ENCODE measurements around the gene DCAF8.

The DCAF8 gene

DNA sequence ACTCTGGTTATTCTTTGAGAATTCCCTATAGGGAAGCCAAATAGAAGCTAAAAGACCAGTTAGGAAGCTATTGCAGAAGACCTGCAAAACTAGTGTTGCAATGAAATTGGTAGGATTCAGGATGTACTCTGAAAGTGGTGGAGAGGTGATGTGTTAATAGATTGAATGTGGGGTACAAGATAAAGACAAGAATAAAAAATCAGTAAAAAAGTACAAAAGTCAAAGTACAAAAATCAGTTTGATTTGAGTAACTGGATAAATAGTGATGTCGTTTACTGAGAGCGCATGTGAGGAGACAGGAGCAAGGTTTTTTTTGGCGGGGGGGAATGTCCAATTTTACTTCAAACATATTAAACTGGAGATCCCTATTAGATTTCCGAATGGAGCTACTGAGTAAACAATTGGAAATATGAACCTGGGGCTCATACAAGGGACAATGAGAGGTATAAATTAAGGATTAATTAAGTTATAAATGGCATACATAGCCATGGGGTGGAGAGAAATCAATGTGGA is 2.5 kb upstream of the DCAF8 start:
- POLR2A ChIA-PET: no interaction called here
- CTCF ChIA-PET: interaction anchor here (0.7 to 6.9 kb wide), 7 partner anchors 10 to 89 kb away, joined by 3 to 56 read pairs (median 5); no protein-coding TSS in a partner anchor
- no peak for DNase-seq (ENCODE audit: extremely low spot score)
- TF ChIP-seq, protein P1, sequence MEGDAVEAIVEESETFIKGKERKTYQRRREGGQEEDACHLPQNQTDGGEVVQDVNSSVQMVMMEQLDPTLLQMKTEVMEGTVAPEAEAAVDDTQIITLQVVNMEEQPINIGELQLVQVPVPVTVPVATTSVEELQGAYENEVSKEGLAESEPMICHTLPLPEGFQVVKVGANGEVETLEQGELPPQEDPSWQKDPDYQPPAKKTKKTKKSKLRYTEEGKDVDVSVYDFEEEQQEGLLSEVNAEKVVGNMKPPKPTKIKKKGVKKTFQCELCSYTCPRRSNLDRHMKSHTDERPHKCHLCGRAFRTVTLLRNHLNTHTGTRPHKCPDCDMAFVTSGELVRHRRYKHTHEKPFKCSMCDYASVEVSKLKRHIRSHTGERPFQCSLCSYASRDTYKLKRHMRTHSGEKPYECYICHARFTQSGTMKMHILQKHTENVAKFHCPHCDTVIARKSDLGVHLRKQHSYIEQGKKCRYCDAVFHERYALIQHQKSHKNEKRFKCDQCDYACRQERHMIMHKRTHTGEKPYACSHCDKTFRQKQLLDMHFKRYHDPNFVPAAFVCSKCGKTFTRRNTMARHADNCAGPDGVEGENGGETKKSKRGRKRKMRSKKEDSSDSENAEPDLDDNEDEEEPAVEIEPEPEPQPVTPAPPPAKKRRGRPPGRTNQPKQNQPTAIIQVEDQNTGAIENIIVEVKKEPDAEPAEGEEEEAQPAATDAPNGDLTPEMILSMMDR (IDR thresholded peaks at IDR 0.05; ENCODE audit: control extremely low read depth, extremely low read depth, low read depth, missing control alignments): no peak

DNA sequence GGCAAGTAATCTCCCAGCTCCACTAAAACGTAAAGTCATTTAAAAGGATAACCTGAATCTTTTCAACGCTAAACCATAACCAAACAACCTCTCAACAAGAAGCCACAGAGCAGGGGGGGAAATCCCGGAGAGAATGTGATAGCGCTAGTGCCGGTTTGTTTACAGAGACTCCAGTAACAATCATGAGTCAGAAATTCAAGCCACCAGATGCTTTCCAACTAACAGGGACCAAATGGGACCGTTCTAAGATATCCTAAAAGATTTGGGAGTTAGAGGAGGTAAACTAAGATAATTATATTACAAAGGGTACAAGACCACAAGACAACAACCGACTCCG is 825 bp downstream of the DCAF8 start:
- ChIA-PET CTCF (interaction anchor here (1.1 to 6.9 kb wide), 6 partner anchors 10 to 69 kb away, joined by 3 to 56 read pairs (median 10); no protein-coding TSS in a partner anchor), POLR2A (no interaction called here)
- DNase-seq (ENCODE audit: extremely low spot score): peak; percentile 69
- TF ChIP-seq, protein P1 (IDR thresholded peaks at IDR 0.05; ENCODE audit: control extremely low read depth, extremely low read depth, low read depth, missing control alignments): no peak

GRCh38 chr1:160260406-160261382 is 1.7 kb downstream of the DCAF8 start:
- ChIA-PET POLR2A (interaction anchor here (0.7 kb wide), 1 partner anchor 344 kb away, joined by 5 read pairs; no protein-coding TSS in a partner anchor), CTCF (interaction anchor here (1.1 to 4.5 kb wide), 8 partner anchors 10 to 159 kb away, joined by 3 to 37 read pairs (median 6); no protein-coding TSS in a partner anchor)
- TF ChIP-seq, protein P1 (IDR thresholded peaks at IDR 0.05; ENCODE audit: control extremely low read depth, extremely low read depth, low read depth, missing control alignments): no peak
- no peak for DNase-seq (ENCODE audit: extremely low spot score)

- no peak for DNase-seq (ENCODE audit: extremely low spot score)
- POLR2A ChIA-PET: interaction anchor here (1.2 kb wide), 1 partner anchor 16 kb away, joined by 3 read pairs; no protein-coding TSS in a partner anchor
- CTCF ChIA-PET: interaction anchor here (1.0 to 4.5 kb wide), 5 partner anchors 7 to 181 kb away, joined by 3 to 37 read pairs (median 8); no protein-coding TSS in a partner anchor
- TF ChIP-seq, protein P1 (IDR thresholded peaks at IDR 0.05; ENCODE audit: control extremely low read depth, extremely low read depth, low read depth, missing control alignments): no peak
These were observed 4.1 kb downstream of the DCAF8 start for GRCh38 chr1:160258177-160258798.

- ChIA-PET POLR2A (no interaction called here), CTCF (interaction anchor here (0.9 to 2.0 kb wide), 6 partner anchors 8 to 179 kb away, joined by 3 to 8 read pairs (median 4); no protein-coding TSS in a partner anchor)
- TF ChIP-seq, protein P1 (IDR thresholded peaks at IDR 0.05; ENCODE audit: control extremely low read depth, extremely low read depth, low read depth, missing control alignments): no peak
- no peak for DNase-seq (ENCODE audit: extremely low spot score)
These were observed 4.8 kb downstream of the DCAF8 start for GRCh38 chr1:160257411-160258015.
